Fibroblast of skin of right biceps (primary cell): ENCODE results near the gene TRAPPC12.

Experiments used
- DNase-seq: peaks from one replicate; pipeline ENCODE4 v3.0.0-alpha.2; 2013

The TRAPPC12 gene

GRCh38 chr2:3470856-3471737 is 91.6 kb downstream of the TRAPPC12 start:
- DNase-seq: no peak

GRCh38 chr2:3472296-3472695 is 92.8 kb downstream of the TRAPPC12 start:
- no peak for DNase-seq

GRCh38 chr2:3472966-3473365 is 93.5 kb downstream of the TRAPPC12 start:
- DNase-seq: no peak

GRCh38 chr2:3475771-3476170 is 96.3 kb downstream of the TRAPPC12 start:
- DNase-seq: no peak

- no peak for DNase-seq
These were observed 97.0 kb downstream of the TRAPPC12 start for GRCh38 chr2:3476321-3476984.

- DNase-seq: no peak
These were observed 97.5 kb downstream of the TRAPPC12 start for GRCh38 chr2:3476985-3477327.

- DNase-seq: no peak
These were observed 99.4 kb downstream of the TRAPPC12 start for GRCh38 chr2:3478846-3479385.

GRCh38 chr2:3479430-3480320 is 100.2 kb downstream of the TRAPPC12 start:
- no peak for DNase-seq

- DNase-seq: no peak
These were observed 101.0 kb downstream of the TRAPPC12 start for GRCh38 chr2:3480352-3481010.

- no peak for DNase-seq
These were observed 101.5 kb downstream of the TRAPPC12 start for GRCh38 chr2:3481011-3481400.

- DNase-seq: no peak
These were observed 102.4 kb downstream of the TRAPPC12 start for GRCh38 chr2:3481736-3482362.

GRCh38 chr2:3482363-3482821 is 102.9 kb downstream of the TRAPPC12 start:
- DNase-seq: no peak

GRCh38 chr2:3483227-3483985 is 103.9 kb downstream of the TRAPPC12 start:
- peak; percentile 94 for DNase-seq

GRCh38 chr2:3483986-3484960 is 104.8 kb downstream of the TRAPPC12 start:
- no peak for DNase-seq

- no peak for DNase-seq
These were observed 105.7 kb downstream of the TRAPPC12 start for GRCh38 chr2:3485166-3485565.

- DNase-seq: no peak
These were observed 106.8 kb downstream of the TRAPPC12 start for GRCh38 chr2:3486047-3487027.

GRCh38 chr2:3487028-3487425 is 107.5 kb downstream of the TRAPPC12 start:
- DNase-seq: no peak

- DNase-seq: no peak
These were observed 107.9 kb downstream of the TRAPPC12 start for GRCh38 chr2:3487432-3487831.
